ENCODE data around the gene UHRF2.

- TF ChIP-seq NR2C2 (CRISPR knock-in tag; IDR thresholded peaks at IDR 0.05; ENCODE audit: borderline replicate concordance): no peak
- no peak for TF ChIP-seq TAF1 (CRISPR knock-in tag; IDR thresholded peaks at IDR 0.05)
- TF ChIP-seq, protein P1, sequence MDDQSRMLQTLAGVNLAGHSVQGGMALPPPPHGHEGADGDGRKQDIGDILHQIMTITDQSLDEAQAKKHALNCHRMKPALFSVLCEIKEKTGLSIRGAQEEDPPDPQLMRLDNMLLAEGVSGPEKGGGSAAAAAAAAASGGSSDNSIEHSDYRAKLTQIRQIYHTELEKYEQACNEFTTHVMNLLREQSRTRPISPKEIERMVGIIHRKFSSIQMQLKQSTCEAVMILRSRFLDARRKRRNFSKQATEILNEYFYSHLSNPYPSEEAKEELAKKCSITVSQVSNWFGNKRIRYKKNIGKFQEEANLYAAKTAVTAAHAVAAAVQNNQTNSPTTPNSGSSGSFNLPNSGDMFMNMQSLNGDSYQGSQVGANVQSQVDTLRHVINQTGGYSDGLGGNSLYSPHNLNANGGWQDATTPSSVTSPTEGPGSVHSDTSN (CRISPR knock-in tag; IDR thresholded peaks at IDR 0.05; ENCODE audit: borderline replicate concordance): no peak
Measured at GRCh38 chr9:6522263-6522662, 109.3 kb downstream of the UHRF2 start.
